ENCODE measurements around the gene ACAA1. TPM values are rescaled to one million over a fixed set of nuclear protein-coding genes. Genes with fewer than 3 reads are reported as not detected.
A peak's percentile ranks its signal among the peaks of the same experiment; 100 is the strongest.
"Not testable (repeated sequence)": the region's sequence is repeated elsewhere in the genome, so short reads cannot be mapped to it uniquely, and the experiment has no call there.

The ACAA1 gene
- total and polyA plus RNA-seq, 9 donors, result 11.7 to 35.8 (median 33.5) TPM

- WGBS (ENCODE audit: insufficient coverage), result under 1% methylated on average over 57 of the region's 62 CpGs
- peak overlapping the region; percentile 93 for H3K4me3 ChIP-seq (ENCODE audit: low read length)
- peak; percentile 43 for DNase-seq
Observed at GRCh38 chr3:38165722-38166387, 28.9 kb upstream of the ACAA1 start.

GRCh38 chr3:38164952-38165721, 28.2 kb upstream of the ACAA1 start, which contains the start of gene OXSR1:
Gene OXSR1, plus strand, starts transcription at chr3:38165537. Its CDS starts 340 bp downstream, at chr3:38165877.
- Histone ChIP-seq H3K27me3 (ENCODE audit: control insufficient read depth, insufficient read depth, low read length) (no peaks in the 10 kb centered on the region), H3K27ac (ENCODE audit: low read length) (peak within 1 kb of the TSS; percentile 100), H3K36me3 (ENCODE audit: control insufficient read depth, insufficient read depth, low read length) (no peaks in the 10 kb centered on the region), H3K4me3 (ENCODE audit: low read length) (peak within 1 kb of the TSS; percentile 93), H3K9me3 (replicated peaks; ENCODE audit: control insufficient read depth, low read depth, low read length) (no peaks in the 10 kb centered on the region), H3K4me1 (ENCODE audit: control insufficient read depth, insufficient read depth, low read length) (peaks cover 12% of the 10 kb centered on the region)
- peak; percentile 100 for DNase-seq
- under 1% methylated on average over 56 of the region's 57 CpGs for WGBS (ENCODE audit: insufficient coverage)

More at GRCh38 chr3:38165722-38166387, 28.9 kb upstream of the ACAA1 start:
- H3K27ac ChIP-seq (ENCODE audit: low read length), result peak overlapping the region; percentile 100
- H3K4me1 ChIP-seq (ENCODE audit: control insufficient read depth, insufficient read depth, low read length), result peaks cover 13% of the 10 kb centered on the region
- H3K27me3 ChIP-seq (ENCODE audit: control insufficient read depth, insufficient read depth, low read length), result no peaks in the 10 kb centered on the region
- H3K36me3 ChIP-seq (ENCODE audit: control insufficient read depth, insufficient read depth, low read length), result no peaks in the 10 kb centered on the region
- no peaks in the 10 kb centered on the region for H3K9me3 ChIP-seq (replicated peaks; ENCODE audit: control insufficient read depth, low read depth, low read length)

DNA sequence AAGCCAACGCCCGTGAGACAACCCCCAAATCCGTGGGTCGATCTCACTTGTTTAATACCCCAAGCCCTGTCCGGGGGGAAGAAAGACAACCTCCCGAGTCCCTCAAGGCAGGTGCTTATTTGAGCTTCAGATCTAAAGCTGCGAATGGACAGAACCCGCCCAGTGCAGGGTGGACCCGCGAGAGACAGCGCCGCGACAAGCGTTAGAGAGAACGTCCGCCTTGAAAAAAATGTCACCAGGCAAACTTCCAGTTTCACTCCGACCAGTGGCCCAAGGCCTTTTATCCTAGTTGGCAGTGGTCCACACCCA, 27.7 kb upstream of the ACAA1 start:
- Histone ChIP-seq H3K27ac (ENCODE audit: low read length) (peak overlapping the region; percentile 100), H3K4me3 (ENCODE audit: low read length) (peak overlapping the region; percentile 93), H3K27me3 (ENCODE audit: control insufficient read depth, insufficient read depth, low read length) (no peaks in the 10 kb centered on the region), H3K4me1 (ENCODE audit: control insufficient read depth, insufficient read depth, low read length) (peaks cover 12% of the 10 kb centered on the region), H3K36me3 (ENCODE audit: control insufficient read depth, insufficient read depth, low read length) (no peaks in the 10 kb centered on the region), H3K9me3 (replicated peaks; ENCODE audit: control insufficient read depth, low read depth, low read length) (no peaks in the 10 kb centered on the region)
- 2% methylated on average over 17 of the region's 17 CpGs for WGBS (ENCODE audit: insufficient coverage)
- DNase-seq, result no peak

DNA sequence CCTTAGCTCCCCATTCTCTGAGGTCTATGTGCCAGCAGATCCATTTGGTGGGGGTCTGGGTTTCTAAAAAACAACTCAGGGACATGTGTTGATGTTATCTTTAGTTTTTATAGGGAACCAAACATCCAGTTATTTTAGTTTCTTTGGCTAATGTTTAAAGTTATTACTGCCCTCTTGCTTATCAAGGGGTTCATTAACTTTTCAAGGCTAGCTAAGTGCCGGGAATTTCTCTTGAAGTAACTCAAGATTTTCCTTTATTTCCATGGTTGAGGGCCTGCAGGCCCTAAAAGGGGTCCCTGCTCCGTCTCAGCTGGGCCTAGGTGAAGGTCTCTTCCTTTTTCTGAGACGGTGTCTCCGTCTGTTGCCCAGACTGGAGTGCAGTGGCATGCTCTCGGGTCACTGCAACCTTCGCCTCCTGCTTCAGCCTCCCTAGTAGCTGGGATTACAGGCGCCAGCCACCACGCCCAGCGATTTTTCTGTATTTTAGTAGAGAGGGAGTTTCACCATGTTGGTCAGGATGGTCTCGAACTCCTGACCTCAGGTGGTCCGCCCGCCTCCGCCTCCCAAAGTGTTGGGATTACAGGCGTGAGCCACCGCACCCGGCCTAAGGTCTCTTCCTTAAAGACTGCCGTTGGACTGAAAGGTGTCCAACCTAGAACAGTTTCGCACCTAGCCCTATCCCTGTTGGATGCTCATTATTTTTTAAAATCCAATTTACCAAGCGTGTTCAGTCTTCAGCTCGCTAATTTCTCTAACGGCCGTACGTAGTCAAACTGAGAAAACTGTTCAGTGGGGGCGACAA, 27.1 kb upstream of the ACAA1 start:
- peak overlapping the region; percentile 93 for H3K4me3 ChIP-seq (ENCODE audit: low read length)
- no peaks in the 10 kb centered on the region for H3K9me3 ChIP-seq (replicated peaks; ENCODE audit: control insufficient read depth, low read depth, low read length)
- no peaks in the 10 kb centered on the region for H3K27me3 ChIP-seq (ENCODE audit: control insufficient read depth, insufficient read depth, low read length)
- peak; percentile 30 for DNase-seq
- peaks cover 12% of the 10 kb centered on the region for H3K4me1 ChIP-seq (ENCODE audit: control insufficient read depth, insufficient read depth, low read length)
- WGBS (ENCODE audit: insufficient coverage), result 65% methylated on average over 18 of the region's 24 CpGs
- no peaks in the 10 kb centered on the region for H3K36me3 ChIP-seq (ENCODE audit: control insufficient read depth, insufficient read depth, low read length)
- H3K27ac ChIP-seq (ENCODE audit: low read length), result peak overlapping the region; percentile 100

DNA sequence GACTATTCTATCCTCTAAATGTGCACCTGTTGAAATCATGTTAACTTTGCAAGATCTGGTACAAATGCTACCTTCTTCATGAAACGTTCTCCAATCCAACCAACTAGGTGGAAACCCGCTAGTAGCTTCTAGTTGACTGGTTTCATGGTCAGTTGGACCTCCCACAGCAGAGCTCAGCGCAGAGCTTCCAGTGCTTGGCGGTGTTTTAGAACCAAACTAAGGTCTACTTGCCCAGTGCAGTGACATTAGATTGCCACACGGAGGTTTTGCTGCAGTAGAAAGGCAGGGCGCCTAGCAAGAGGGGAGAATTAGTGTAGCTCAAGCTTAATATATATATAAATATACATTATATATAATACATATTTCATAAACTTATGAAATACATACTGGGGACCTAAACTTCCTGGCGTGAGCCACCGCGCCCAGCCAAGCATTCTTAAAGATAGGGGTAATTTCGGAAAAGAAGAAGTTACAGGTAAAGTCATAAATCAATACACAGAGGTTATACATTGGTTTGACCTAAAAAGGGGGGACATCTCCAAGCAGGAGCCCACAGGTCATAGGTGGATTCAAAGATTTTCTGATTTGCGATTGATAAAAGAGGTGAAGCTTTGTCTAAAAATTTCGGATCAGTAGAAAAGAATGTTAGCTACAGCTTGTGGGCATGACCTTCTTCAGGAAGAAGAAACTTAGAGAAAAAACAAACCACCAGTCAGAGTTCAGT, 26.4 kb upstream of the ACAA1 start:
- no peak overlapping the region for H3K4me3 ChIP-seq (ENCODE audit: low read length)
- H3K27me3 ChIP-seq (ENCODE audit: control insufficient read depth, insufficient read depth, low read length), result no peaks in the 10 kb centered on the region
- no peak for DNase-seq
- no peak overlapping the region for H3K27ac ChIP-seq (ENCODE audit: low read length)
- no peaks in the 10 kb centered on the region for H3K36me3 ChIP-seq (ENCODE audit: control insufficient read depth, insufficient read depth, low read length)
- H3K4me1 ChIP-seq (ENCODE audit: control insufficient read depth, insufficient read depth, low read length), result peaks cover 12% of the 10 kb centered on the region
- H3K9me3 ChIP-seq (replicated peaks; ENCODE audit: control insufficient read depth, low read depth, low read length), result no peaks in the 10 kb centered on the region
- 86% methylated on average over 5 of the region's 12 CpGs for whole genome bisulfite sequencing (ENCODE audit: insufficient coverage)

DNA sequence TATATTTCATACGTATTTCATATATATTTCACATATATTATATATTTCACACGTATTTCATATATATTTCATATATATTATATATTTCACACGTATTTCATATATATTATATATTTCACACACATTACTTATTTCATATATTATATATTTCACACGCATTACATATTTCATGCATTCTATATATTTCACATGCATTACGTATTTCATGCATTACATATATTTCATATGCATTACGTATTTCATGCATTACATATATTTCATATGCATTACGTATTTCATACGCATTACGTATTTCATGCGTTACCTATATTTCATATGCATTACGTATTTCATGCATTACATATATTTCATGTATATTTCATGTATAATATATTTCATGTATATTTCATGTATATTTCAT, 23.8 kb upstream of the ACAA1 start:
- H3K36me3 ChIP-seq (ENCODE audit: control insufficient read depth, insufficient read depth, low read length); H3K27ac ChIP-seq (ENCODE audit: low read length); H3K4me1 ChIP-seq (ENCODE audit: control insufficient read depth, insufficient read depth, low read length); DNase-seq; H3K27me3 ChIP-seq (ENCODE audit: control insufficient read depth, insufficient read depth, low read length); H3K9me3 ChIP-seq (replicated peaks; ENCODE audit: control insufficient read depth, low read depth, low read length); H3K4me3 ChIP-seq (ENCODE audit: low read length): not testable (repeated sequence)
- 100% methylated on average over 1 of the region's 11 CpGs for WGBS (ENCODE audit: insufficient coverage)

DNA sequence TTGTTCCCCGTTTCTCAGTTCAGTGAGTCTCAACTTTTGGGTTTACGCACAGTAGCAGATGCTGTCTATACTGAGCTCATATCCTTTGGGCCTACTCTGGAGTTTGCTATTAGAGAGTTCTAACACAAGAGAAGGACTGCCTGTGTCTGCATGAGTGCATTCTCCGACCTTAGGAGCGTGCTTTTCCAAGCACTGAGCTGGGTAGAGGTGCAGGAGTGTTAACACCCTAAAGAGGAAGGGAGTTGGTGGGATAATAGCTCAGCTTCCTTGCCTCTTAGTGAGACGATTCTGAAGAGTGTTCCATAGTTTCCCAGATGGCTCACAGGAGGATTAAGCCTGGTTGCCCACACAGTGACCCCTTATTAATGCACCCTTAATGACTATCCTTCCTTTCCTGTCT, 21.5 kb upstream of the ACAA1 start:
- Histone ChIP-seq H3K27ac (ENCODE audit: low read length) (no peak overlapping the region), H3K27me3 (ENCODE audit: control insufficient read depth, insufficient read depth, low read length) (no peaks in the 10 kb centered on the region), H3K36me3 (ENCODE audit: control insufficient read depth, insufficient read depth, low read length) (no peaks in the 10 kb centered on the region), H3K4me3 (ENCODE audit: low read length) (no peak overlapping the region), H3K4me1 (ENCODE audit: control insufficient read depth, insufficient read depth, low read length) (no peaks in the 10 kb centered on the region), H3K9me3 (replicated peaks; ENCODE audit: control insufficient read depth, low read depth, low read length) (no peaks in the 10 kb centered on the region)
- WGBS (ENCODE audit: insufficient coverage), result 62% methylated on average over 4 of the region's 5 CpGs
- no peak for DNase-seq

- H3K4me3 ChIP-seq (ENCODE audit: low read length), result no peak overlapping the region
- H3K9me3 ChIP-seq (replicated peaks; ENCODE audit: control insufficient read depth, low read depth, low read length), result no peaks in the 10 kb centered on the region
- WGBS (ENCODE audit: insufficient coverage), result 55% methylated on average over 2 of the region's 3 CpGs
- no peak overlapping the region for H3K27ac ChIP-seq (ENCODE audit: low read length)
- H3K4me1 ChIP-seq (ENCODE audit: control insufficient read depth, insufficient read depth, low read length), result no peaks in the 10 kb centered on the region
- H3K36me3 ChIP-seq (ENCODE audit: control insufficient read depth, insufficient read depth, low read length), result no peaks in the 10 kb centered on the region
- H3K27me3 ChIP-seq (ENCODE audit: control insufficient read depth, insufficient read depth, low read length), result no peaks in the 10 kb centered on the region
- no peak for DNase-seq
Observed at GRCh38 chr3:38157595-38157994, 20.7 kb upstream of the ACAA1 start.

- Histone ChIP-seq H3K36me3 (ENCODE audit: control insufficient read depth, insufficient read depth, low read length) (no peaks in the 10 kb centered on the region), H3K9me3 (replicated peaks; ENCODE audit: control insufficient read depth, low read depth, low read length) (no peaks in the 10 kb centered on the region), H3K4me1 (ENCODE audit: control insufficient read depth, insufficient read depth, low read length) (no peaks in the 10 kb centered on the region), H3K4me3 (ENCODE audit: low read length) (no peak overlapping the region), H3K27me3 (ENCODE audit: control insufficient read depth, insufficient read depth, low read length) (no peaks in the 10 kb centered on the region), H3K27ac (ENCODE audit: low read length) (no peak overlapping the region)
- no CpG with 5 or more reads among the region's 2 CpGs for WGBS (ENCODE audit: insufficient coverage)
- no peak for DNase-seq
Observed at GRCh38 chr3:38157117-38157516, 20.2 kb upstream of the ACAA1 start.
